CD4-positive, alpha-beta T cell (primary cell): Measurements from ENCODE around the gene CORO1C. TPM values are rescaled to one million over a fixed set of nuclear protein-coding genes. Genes with fewer than 3 reads are reported as not detected.

ENCODE experiments used
- ATAC-seq: fragments of 200-7000 bp; cut with Tn5 transposase; one replicate; pipeline ENCODE4 v1.10.0; 2022; ENCODE audit warnings: mild to moderate bottlenecking; ENCODE audit not compliant: poor library complexity
- CTCF ChIA-PET: fragments of 350-600 bp; sonication (Branson Sonifier 250); formaldehyde crosslinking; loops from one replicate; lab custom pipeline; 2021; ENCODE audit warnings: antibody characterized with exemption, inconsistent platforms; lab: Charles Lee
- POLR2A ChIA-PET: fragments of 350-600 bp; sonication (Branson Sonifier 250); formaldehyde crosslinking; loops from one replicate; lab custom pipeline; 2021; ENCODE audit warnings: antibody characterized with exemption, inconsistent platforms; lab: Charles Lee
- DNase-seq, 14 experiments: peaks; one replicate each; pipeline ENCODE4 v3.0.0-alpha.2; 2013 to 2020; ENCODE audit warnings: mixed read lengths in 2 of 14
- H3K27ac ChIP-seq, 2 donors: one replicate each; pipeline versions ENCODE4 v1.5.1 to v1.7.0; 2013; ENCODE audit warnings: low read length in 2 of 2, low read depth in 1 of 2, mild to moderate bottlenecking in 1 of 2
- H3K27me3 ChIP-seq, 2 experiments: 1 replicate in 1 of 2; 2 replicates in 1 of 2; pipeline versions ENCODE4 v1.6.1 to v1.7.0; 2013; ENCODE audit warnings: low read length in 2 of 2, control low read depth in 1 of 2, mild to moderate bottlenecking in 1 of 2, moderate library complexity in 1 of 2; ENCODE audit not compliant: insufficient read depth in 2 of 2, control insufficient read depth in 1 of 2
- H3K36me3 ChIP-seq: one replicate; pipeline ENCODE4 v1.6.1; 2013; ENCODE audit warnings: low read length, control low read depth; ENCODE audit not compliant: insufficient read depth
- H3K4me1 ChIP-seq: one replicate; pipeline ENCODE4 v1.6.1; 2013; ENCODE audit warnings: low read length, control low read depth; ENCODE audit not compliant: insufficient read depth
- H3K4me3 ChIP-seq: one replicate; pipeline ENCODE4 v1.5.1; 2013; ENCODE audit warnings: mild to moderate bottlenecking, low read length, moderate library complexity
- H3K9me3 ChIP-seq, 2 experiments: 1 replicate in 1 of 2; 2 replicates in 1 of 2; pipeline versions ENCODE4 v1.6.1 to v1.7.0; 2013; ENCODE audit warnings: low read length in 2 of 2, mild to moderate bottlenecking in 2 of 2, control low read depth in 1 of 2, moderate library complexity in 1 of 2; ENCODE audit not compliant: control insufficient read depth in 1 of 2, insufficient read depth in 1 of 2
- H3K27ac Mint-ChIP-seq: one replicate; pipeline ENCODE4 v1.8.0; 2020; ENCODE audit warnings: mixed read lengths
- H3K27me3 Mint-ChIP-seq: one replicate; pipeline ENCODE4 v1.8.0; 2021; ENCODE audit warnings: mixed read lengths
- H3K36me3 Mint-ChIP-seq: one replicate; pipeline ENCODE4 v1.8.0; 2021; ENCODE audit warnings: low read depth, mixed read lengths
- H3K4me1 Mint-ChIP-seq: one replicate; pipeline ENCODE4 v1.8.0; 2021; ENCODE audit warnings: low read depth, mixed read lengths
- H3K4me3 Mint-ChIP-seq: one replicate; pipeline ENCODE4 v1.8.0; 2020; ENCODE audit warnings: mild to moderate bottlenecking, mixed read lengths
- H3K9me3 Mint-ChIP-seq: one replicate; pipeline ENCODE4 v1.8.0; 2020; ENCODE audit warnings: mixed read lengths
- CTCF ChIP-seq: fragments of 200-600 bp; IDR thresholded peaks from one replicate; pipeline ENCODE4 v1.8.0; 2022; ENCODE audit warnings: antibody characterized with exemption, mild to moderate bottlenecking
- intact Hi-C, 2 experiments: fragments of 100-400 bp; cut with DNase I in 1 of 2; cut with micrococcal nuclease in 1 of 2; formaldehyde crosslinking; loops; one replicate each; pipeline versions ENCODE4 v1.15.1 to v1.9.0; 2023 to 2025; cut with DNase I, micrococcal nuclease
- total RNA-seq, 174 experiments: library from RNA in 2 of 174; stranded (reverse) in 2 of 174; gene quantifications; one replicate each; pipeline ENCODE4 v1.2.3 and lab custom pipeline; 2021 to 2026

CORO1C gene
- total RNA-seq, 2 experiments from 2014 or later = 6.7 to 7.4 TPM

- POLR2A ChIA-PET = interaction anchor here (1.5 kb wide), 1 partner anchor 73 kb away, joined by 3 read pairs; no protein-coding TSS in a partner anchor
- Mint-ChIP-seq H3K27ac (no peak overlapping the region), H3K4me3 (no peak overlapping the region), H3K4me1 (peaks cover 33% of the 10 kb centered on the region), H3K36me3 (no peaks in the 10 kb centered on the region), H3K9me3 (no peaks in the 10 kb centered on the region), H3K27me3 (no peaks in the 10 kb centered on the region)
- CTCF ChIA-PET = no interaction called here
- intact Hi-C loops = no loop called here
- Histone ChIP-seq H3K27me3 (no peaks in the 10 kb centered on the region), H3K36me3 (no peaks in the 10 kb centered on the region), H3K4me3 (no peak overlapping the region), H3K4me1 (peaks cover 42% of the 10 kb centered on the region), H3K9me3 (no peaks in the 10 kb centered on the region), H3K27ac (no peak overlapping the region)
- DNase-seq (peak in 1 of 14 experiments; percentile 53), ATAC-seq (no peak)
- TF ChIP-seq CTCF = no peak
These were observed 90.4 kb downstream of the CORO1C start for GRCh38 chr12:108640802-108641445.

- Mint-ChIP-seq H3K9me3 (no peaks in the 10 kb centered on the region), H3K4me1 (peaks cover 33% of the 10 kb centered on the region), H3K4me3 (no peak overlapping the region), H3K27me3 (no peaks in the 10 kb centered on the region), H3K27ac (no peak overlapping the region), H3K36me3 (no peaks in the 10 kb centered on the region)
- Histone ChIP-seq H3K27ac (no peak overlapping the region), H3K4me3 (no peak overlapping the region), H3K36me3 (no peaks in the 10 kb centered on the region), H3K27me3 (no peaks in the 10 kb centered on the region), H3K4me1 (peaks cover 43% of the 10 kb centered on the region), H3K9me3 (no peaks in the 10 kb centered on the region)
- ATAC-seq (no peak), DNase-seq (peak in 1 of 14 experiments; percentile 5)
- TF ChIP-seq CTCF = no peak
- ChIA-PET POLR2A (interaction anchor here (1.2 to 1.5 kb wide), 2 partner anchors 25 to 71 kb away, joined by 3 read pairs; no protein-coding TSS in a partner anchor), CTCF (interaction anchor here (1.6 kb wide), 1 partner anchor 165 kb away, joined by 3 read pairs; no protein-coding TSS in a partner anchor)
- intact Hi-C loops = loop anchor here in 1 of 2 experiments (10.0 kb wide), 1 partner anchor 416 kb away; the partner anchor contains the start of gene USP30
These were observed 92.1 kb downstream of the CORO1C start for GRCh38 chr12:108638997-108639822.

- intact Hi-C loops = loop anchor here in 1 of 2 experiments (10.0 kb wide), 1 partner anchor 417 kb away; the partner anchor contains the start of gene USP30
- Mint-ChIP-seq H3K4me1 (peaks cover 40% of the 10 kb centered on the region), H3K27me3 (no peaks in the 10 kb centered on the region), H3K36me3 (peaks cover 7% of the 10 kb centered on the region), H3K9me3 (no peaks in the 10 kb centered on the region), H3K4me3 (no peak overlapping the region), H3K27ac (no peak overlapping the region)
- CTCF ChIA-PET = interaction anchor here (1.6 kb wide), 1 partner anchor 165 kb away, joined by 3 read pairs; no protein-coding TSS in a partner anchor
- no peak overlapping the region for H3K4me3 ChIP-seq
- H3K4me1 ChIP-seq = peaks cover 47% of the 10 kb centered on the region
- H3K36me3 ChIP-seq = no peaks in the 10 kb centered on the region
- POLR2A ChIA-PET = interaction anchor here (1.2 kb wide), 1 partner anchor 26 kb away, joined by 3 read pairs; no protein-coding TSS in a partner anchor
- ATAC-seq (no peak), DNase-seq (peak in 3 of 14 experiments; percentile 12 to 33 (median 29))
- no peak for TF ChIP-seq CTCF
- no peak overlapping the region for H3K27ac ChIP-seq
- H3K27me3 ChIP-seq = no peaks in the 10 kb centered on the region
- no peaks in the 10 kb centered on the region for H3K9me3 ChIP-seq
These were observed 93.0 kb downstream of the CORO1C start for GRCh38 chr12:108638141-108638827.
